ENCODE data around the gene SH2D3A. TPM values are rescaled to one million over a fixed set of nuclear protein-coding genes. Genes with fewer than 3 reads are reported as not detected.

The SH2D3A gene
- total RNA-seq, 1 experiment from 2014 or later: 75.7 TPM

DNA sequence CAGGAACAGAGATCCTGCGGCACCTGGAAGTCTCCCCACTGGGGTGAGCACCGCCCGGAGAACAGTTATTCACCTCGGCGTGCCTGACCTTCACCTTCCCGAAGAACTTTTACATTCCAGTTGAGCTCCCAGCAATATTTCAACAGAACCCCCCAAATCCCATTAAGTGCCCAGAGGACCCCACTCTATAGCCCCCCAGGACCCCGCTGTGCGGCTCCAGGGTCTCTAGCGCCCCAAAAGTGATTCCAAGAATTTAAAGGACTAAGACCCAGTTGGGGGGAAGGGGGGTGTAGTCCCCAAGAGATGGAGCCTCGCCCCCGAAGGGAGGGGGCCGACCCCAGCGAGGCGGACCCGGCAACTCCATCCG lies 30.3 kb downstream of the SH2D3A start:
- ChIA-PET CTCF (interaction anchor here (0.9 to 3.9 kb wide), 5 partner anchors 91 to 220 kb away, joined by 3 to 91 read pairs (median 4); no protein-coding TSS in a partner anchor), POLR2A (interaction anchor here (0.7 to 3.1 kb wide), 8 partner anchors 12 to 260 kb away, joined by 3 to 13 read pairs (median 3); partner anchors contain the start of genes SH2D3A and TNFSF9), RAD21 (ENCODE audit: low non-redundant PET in 1 of 2, low total read pairs in 2 of 2, uncharacterized antibody in 2 of 2, unreplicated experiment in 2 of 2) (interaction anchor here (0.6 to 2.3 kb wide), 4 partner anchors 31 to 127 kb away, joined by 3 to 16 read pairs (median 10); no protein-coding TSS in a partner anchor)
- intact Hi-C loops (cut with micrococcal nuclease): loop anchor here (1.0 to 5.0 kb wide), 2 partner anchors 220 to 365 kb away; partner anchors contain the start of gene ALKBH7
- TF ChIP-seq, protein P1, sequence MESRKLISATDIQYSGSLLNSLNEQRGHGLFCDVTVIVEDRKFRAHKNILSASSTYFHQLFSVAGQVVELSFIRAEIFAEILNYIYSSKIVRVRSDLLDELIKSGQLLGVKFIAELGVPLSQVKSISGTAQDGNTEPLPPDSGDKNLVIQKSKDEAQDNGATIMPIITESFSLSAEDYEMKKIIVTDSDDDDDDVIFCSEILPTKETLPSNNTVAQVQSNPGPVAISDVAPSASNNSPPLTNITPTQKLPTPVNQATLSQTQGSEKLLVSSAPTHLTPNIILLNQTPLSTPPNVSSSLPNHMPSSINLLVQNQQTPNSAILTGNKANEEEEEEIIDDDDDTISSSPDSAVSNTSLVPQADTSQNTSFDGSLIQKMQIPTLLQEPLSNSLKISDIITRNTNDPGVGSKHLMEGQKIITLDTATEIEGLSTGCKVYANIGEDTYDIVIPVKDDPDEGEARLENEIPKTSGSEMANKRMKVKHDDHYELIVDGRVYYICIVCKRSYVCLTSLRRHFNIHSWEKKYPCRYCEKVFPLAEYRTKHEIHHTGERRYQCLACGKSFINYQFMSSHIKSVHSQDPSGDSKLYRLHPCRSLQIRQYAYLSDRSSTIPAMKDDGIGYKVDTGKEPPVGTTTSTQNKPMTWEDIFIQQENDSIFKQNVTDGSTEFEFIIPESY (IDR thresholded peaks at IDR 0.05; ENCODE audit: extremely low read depth, insufficient replicate concordance, low read length): no peak
- TF ChIP-seq, protein P2, sequence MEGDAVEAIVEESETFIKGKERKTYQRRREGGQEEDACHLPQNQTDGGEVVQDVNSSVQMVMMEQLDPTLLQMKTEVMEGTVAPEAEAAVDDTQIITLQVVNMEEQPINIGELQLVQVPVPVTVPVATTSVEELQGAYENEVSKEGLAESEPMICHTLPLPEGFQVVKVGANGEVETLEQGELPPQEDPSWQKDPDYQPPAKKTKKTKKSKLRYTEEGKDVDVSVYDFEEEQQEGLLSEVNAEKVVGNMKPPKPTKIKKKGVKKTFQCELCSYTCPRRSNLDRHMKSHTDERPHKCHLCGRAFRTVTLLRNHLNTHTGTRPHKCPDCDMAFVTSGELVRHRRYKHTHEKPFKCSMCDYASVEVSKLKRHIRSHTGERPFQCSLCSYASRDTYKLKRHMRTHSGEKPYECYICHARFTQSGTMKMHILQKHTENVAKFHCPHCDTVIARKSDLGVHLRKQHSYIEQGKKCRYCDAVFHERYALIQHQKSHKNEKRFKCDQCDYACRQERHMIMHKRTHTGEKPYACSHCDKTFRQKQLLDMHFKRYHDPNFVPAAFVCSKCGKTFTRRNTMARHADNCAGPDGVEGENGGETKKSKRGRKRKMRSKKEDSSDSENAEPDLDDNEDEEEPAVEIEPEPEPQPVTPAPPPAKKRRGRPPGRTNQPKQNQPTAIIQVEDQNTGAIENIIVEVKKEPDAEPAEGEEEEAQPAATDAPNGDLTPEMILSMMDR (IDR thresholded peaks at IDR 0.05 in 2 of 3, conservative IDR thresholded peaks at IDR 0.05 in 1 of 3; ENCODE audit: borderline replicate concordance in 1 of 3, insufficient read depth in 1 of 3, low read depth in 2 of 3, low read length in 2 of 3): no peak
- no peak for TF ChIP-seq CBX3 (IDR thresholded peaks at IDR 0.05; ENCODE audit: low read depth)
- TF ChIP-seq SP1 (IDR thresholded peaks at IDR 0.05; ENCODE audit: low read depth): no peak
- TF ChIP-seq TCF7L2 (IDR thresholded peaks at IDR 0.05; ENCODE audit: borderline replicate concordance, extremely low read depth, insufficient read depth, insufficient read length): no peak
- TF ChIP-seq POLR2AphosphoS5 (IDR thresholded peaks at IDR 0.05; ENCODE audit: low read depth, low read length): no peak
- TF ChIP-seq, protein P3, sequence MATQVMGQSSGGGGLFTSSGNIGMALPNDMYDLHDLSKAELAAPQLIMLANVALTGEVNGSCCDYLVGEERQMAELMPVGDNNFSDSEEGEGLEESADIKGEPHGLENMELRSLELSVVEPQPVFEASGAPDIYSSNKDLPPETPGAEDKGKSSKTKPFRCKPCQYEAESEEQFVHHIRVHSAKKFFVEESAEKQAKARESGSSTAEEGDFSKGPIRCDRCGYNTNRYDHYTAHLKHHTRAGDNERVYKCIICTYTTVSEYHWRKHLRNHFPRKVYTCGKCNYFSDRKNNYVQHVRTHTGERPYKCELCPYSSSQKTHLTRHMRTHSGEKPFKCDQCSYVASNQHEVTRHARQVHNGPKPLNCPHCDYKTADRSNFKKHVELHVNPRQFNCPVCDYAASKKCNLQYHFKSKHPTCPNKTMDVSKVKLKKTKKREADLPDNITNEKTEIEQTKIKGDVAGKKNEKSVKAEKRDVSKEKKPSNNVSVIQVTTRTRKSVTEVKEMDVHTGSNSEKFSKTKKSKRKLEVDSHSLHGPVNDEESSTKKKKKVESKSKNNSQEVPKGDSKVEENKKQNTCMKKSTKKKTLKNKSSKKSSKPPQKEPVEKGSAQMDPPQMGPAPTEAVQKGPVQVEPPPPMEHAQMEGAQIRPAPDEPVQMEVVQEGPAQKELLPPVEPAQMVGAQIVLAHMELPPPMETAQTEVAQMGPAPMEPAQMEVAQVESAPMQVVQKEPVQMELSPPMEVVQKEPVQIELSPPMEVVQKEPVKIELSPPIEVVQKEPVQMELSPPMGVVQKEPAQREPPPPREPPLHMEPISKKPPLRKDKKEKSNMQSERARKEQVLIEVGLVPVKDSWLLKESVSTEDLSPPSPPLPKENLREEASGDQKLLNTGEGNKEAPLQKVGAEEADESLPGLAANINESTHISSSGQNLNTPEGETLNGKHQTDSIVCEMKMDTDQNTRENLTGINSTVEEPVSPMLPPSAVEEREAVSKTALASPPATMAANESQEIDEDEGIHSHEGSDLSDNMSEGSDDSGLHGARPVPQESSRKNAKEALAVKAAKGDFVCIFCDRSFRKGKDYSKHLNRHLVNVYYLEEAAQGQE (IDR thresholded peaks at IDR 0.05; ENCODE audit: low read depth): no peak
- TF ChIP-seq YY1 (IDR thresholded peaks at IDR 0.05; ENCODE audit: extremely low read depth, insufficient replicate concordance, low read depth, low read length): no peak
- no peak for TF ChIP-seq POLR2A (IDR thresholded peaks at IDR 0.05; ENCODE audit: borderline replicate concordance, extremely low read depth, insufficient read depth, insufficient read length)
- TF ChIP-seq ZNF274 (IDR thresholded peaks at IDR 0.05; ENCODE audit: low read depth, low read length): no peak
- no peak for TF ChIP-seq EGR1 (IDR thresholded peaks at IDR 0.05; ENCODE audit: low read depth)
- no peak for TF ChIP-seq CEBPB (IDR thresholded peaks at IDR 0.05; ENCODE audit: low read depth)
- no peak for TF ChIP-seq ZFX (IDR thresholded peaks at IDR 0.05)
- no peak for TF ChIP-seq EZH2phosphoT487 (IDR thresholded peaks at IDR 0.05; ENCODE audit: borderline replicate concordance)
- TF ChIP-seq, protein P4, sequence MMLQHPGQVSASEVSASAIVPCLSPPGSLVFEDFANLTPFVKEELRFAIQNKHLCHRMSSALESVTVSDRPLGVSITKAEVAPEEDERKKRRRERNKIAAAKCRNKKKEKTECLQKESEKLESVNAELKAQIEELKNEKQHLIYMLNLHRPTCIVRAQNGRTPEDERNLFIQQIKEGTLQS (IDR thresholded peaks at IDR 0.05): no peak
- no peak for TF ChIP-seq SRF (IDR thresholded peaks at IDR 0.05; ENCODE audit: low read depth)
- no peak for TF ChIP-seq EZH2 (IDR thresholded peaks at IDR 0.05)
- TF ChIP-seq, protein P5, sequence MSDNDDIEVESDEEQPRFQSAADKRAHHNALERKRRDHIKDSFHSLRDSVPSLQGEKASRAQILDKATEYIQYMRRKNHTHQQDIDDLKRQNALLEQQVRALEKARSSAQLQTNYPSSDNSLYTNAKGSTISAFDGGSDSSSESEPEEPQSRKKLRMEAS (IDR thresholded peaks at IDR 0.05): no peak
- TF ChIP-seq SIN3A (IDR thresholded peaks at IDR 0.05; ENCODE audit: low read depth): no peak
- TF ChIP-seq RAD21 (IDR thresholded peaks at IDR 0.05; ENCODE audit: low read depth): no peak
- Histone ChIP-seq H3K9me2 (ENCODE audit: insufficient read depth) (no peaks in the 10 kb centered on the region), H3K36me3 (ENCODE audit: control insufficient read depth in 1 of 2, insufficient read depth in 2 of 2, low read length in 2 of 2) (peaks cover 4 to 9% of the 10 kb centered on the region in 2 experiments; a peak in 3 of 4 replicates), H3K4me2 (ENCODE audit: low read length) (peak overlapping the region; percentile 95), H3K4me3 (replicated peaks in 1 of 2; ENCODE audit: low read depth in 1 of 2, low read length in 2 of 2) (peak overlapping the region; percentile 99), H3K4me1 (ENCODE audit: control insufficient read depth in 1 of 2, insufficient read depth in 2 of 2, low read length in 2 of 2) (peaks cover 31 to 39% of the 10 kb centered on the region in 2 experiments), H3K9ac (ENCODE audit: low read length) (peak overlapping the region; percentile 86), H3K27me3 (ENCODE audit: insufficient read depth, low read length) (no peaks in the 10 kb centered on the region), H3K27ac (ENCODE audit: low read depth, low read length) (peak overlapping the region; percentile 87), H2AFZ (ENCODE audit: low read depth, low read length, poor library complexity, severe bottlenecking) (no peak overlapping the region), H3K9me3 (ENCODE audit: control insufficient read depth in 1 of 2, insufficient read depth in 1 of 2, low read depth in 1 of 2, low read length in 2 of 2) (no peaks in the 10 kb centered on the region), H4K20me1 (ENCODE audit: insufficient read depth) (no peaks in the 10 kb centered on the region), H3K79me2 (ENCODE audit: insufficient read depth, low read length) (peaks cover 40% of the 10 kb centered on the region)
- DNase-seq (ENCODE audit: low read depth, low spot score) (no peak), ATAC-seq (no peak)
- BruUV-seq (replicated peaks): no TSS peak

All from HCT116 (cell line).